ENCODE measurements around the gene PTRHD1.

PTRHD1 gene

DNA sequence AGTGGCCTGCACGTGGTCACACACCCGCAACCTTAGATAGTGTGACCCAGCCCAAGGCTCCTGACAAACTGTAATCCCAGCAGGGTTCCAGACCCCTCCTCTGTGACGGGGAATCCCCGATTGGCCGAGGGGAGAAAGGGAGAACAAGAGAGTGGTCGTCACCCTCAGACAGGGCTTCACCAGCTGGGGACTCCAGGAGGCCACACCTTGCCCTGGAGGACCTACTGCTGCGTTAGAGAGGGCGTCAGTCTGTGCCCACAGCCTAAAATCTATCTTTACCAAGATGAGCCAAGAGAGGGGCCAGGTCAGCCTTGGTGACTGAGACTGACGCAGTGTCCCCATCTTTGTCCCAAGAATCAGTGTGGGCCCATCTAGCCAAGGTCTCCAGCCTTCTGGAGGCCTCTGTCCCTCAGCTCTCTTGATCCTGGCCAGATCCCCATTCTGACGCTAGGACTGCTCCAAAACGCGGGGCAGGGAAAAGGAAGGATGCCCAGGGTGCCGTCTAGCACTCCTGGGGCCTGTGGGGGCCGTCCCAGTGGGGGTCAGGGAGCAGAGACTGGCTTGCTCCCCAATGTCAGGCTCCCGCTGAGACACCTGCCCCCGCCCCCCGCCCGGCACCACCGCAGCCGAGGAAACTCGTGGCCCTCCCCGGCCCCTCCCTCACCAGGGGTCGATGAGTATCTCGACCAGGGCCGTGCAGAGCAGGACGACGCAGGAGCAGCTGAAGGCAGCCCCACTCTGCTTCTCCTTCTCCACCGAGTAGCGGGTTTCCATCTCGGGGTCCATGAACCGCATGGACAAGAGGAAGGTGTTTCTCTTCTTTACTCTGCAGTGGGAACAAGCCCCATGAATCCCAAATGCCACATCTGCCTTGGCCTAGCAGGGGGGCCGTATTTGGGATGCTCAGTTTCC lies 40.9 kb upstream of the PTRHD1 start:
- Histone ChIP-seq H2BK120ac (ENCODE audit: low read depth, low read length) (no peak overlapping the region), H3K4me3 (ENCODE audit: low read length in 2 of 2) (no peak overlapping the region), H2AFZ (ENCODE audit: low read length) (no peak overlapping the region), H3K4ac (ENCODE audit: low read length) (no peak overlapping the region), H3K9me3 (replicated peaks in 1 of 2; ENCODE audit: control insufficient read depth in 2 of 2, insufficient read depth in 1 of 2, low read depth in 1 of 2, low read length in 2 of 2) (peaks cover 4 to 14% of the 10 kb centered on the region in 2 donors), H3K14ac (ENCODE audit: low read length) (no peak overlapping the region), H3K18ac (ENCODE audit: low read length) (peak overlapping the region; percentile 64), H3K27ac (replicated peaks; ENCODE audit: low read length) (no peak overlapping the region), H3K79me1 (ENCODE audit: low read depth, low read length) (peaks cover 2% of the 10 kb centered on the region), H3K4me1 (ENCODE audit: control insufficient read depth in 2 of 2, insufficient read depth in 1 of 2, low read depth in 1 of 2, low read length in 2 of 2) (peaks cover 15 to 21% of the 10 kb centered on the region in 2 donors), H4K91ac (ENCODE audit: low read depth, low read length, poor library complexity) (no peak overlapping the region), H2BK12ac (ENCODE audit: low read length) (no peak overlapping the region), H3K36me3 (replicated peaks in 1 of 2; ENCODE audit: control insufficient read depth in 2 of 2, insufficient read depth in 2 of 2, low read length in 2 of 2) (peaks cover 31 to 70% of the 10 kb centered on the region in 2 donors), H3K23ac (ENCODE audit: low read depth, low read length, poor library complexity) (no peak overlapping the region), H2BK5ac (ENCODE audit: low read length) (no peak overlapping the region), H2AK5ac (ENCODE audit: low read depth, low read length) (peak overlapping the region; percentile 20), H4K8ac (ENCODE audit: low read depth, low read length) (no peak overlapping the region), H3K9ac (ENCODE audit: low read depth, low read length, poor library complexity) (no peak overlapping the region), H3K4me2 (ENCODE audit: insufficient read depth, low read length, poor library complexity, severe bottlenecking) (no peak overlapping the region), H3K27me3 (ENCODE audit: control insufficient read depth in 3 of 3, insufficient read depth in 3 of 3, low read depth in 1 of 3, low read length in 3 of 3) (no peaks in the 10 kb centered on the region), H2BK15ac (ENCODE audit: low read length) (peak overlapping the region; percentile 67)
- DNase-seq (ENCODE audit: low spot score), result no peak
- WGBS, 2 donors (ENCODE audit: extremely low coverage in 2 of 2, insufficient read length in 2 of 2, insufficient replicate concordance in 1 of 2), result no CpG with 5 or more reads among the region's 32 CpGs

DNA sequence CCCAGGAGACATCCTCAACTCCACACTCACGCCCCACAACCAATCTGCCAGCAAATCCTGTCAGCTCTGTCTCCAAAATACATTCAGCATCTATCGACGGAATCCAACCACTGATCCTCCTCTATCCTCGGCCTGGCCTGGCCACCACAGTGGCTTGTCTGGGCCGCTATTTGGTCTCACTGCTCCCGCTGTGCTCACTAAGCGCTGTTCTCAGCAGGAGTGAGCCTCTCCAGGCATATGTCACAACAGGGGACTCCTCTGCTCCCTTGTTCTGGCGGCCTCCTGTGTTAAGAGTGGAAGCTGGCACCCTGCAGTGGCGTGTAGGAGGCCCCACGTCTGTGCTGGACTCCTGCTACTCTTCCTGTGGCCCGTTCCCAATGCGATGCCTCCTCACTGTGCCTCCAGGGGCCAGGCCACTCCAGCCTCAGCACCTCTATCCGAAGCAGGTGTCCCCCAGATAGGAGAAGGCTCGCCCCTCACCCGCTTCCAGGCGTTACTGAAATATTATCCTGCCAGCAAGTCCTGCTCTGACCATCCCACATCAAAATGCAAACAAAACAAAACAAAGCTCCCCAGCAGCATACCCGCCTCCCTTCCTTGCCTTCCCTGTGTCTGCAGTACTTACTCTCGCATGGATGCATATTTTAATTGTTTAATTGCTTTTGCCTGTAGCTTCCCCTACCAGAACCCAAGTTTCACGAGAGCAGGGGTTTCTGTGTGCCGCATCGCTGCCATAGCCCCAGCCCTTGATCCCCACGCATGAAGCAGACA lies 39.9 kb upstream of the PTRHD1 start:
- Histone ChIP-seq H3K4me1 (ENCODE audit: control insufficient read depth in 2 of 2, insufficient read depth in 1 of 2, low read depth in 1 of 2, low read length in 2 of 2) (peaks cover 15 to 21% of the 10 kb centered on the region in 2 donors), H4K91ac (ENCODE audit: low read depth, low read length, poor library complexity) (no peak overlapping the region), H3K27me3 (ENCODE audit: control insufficient read depth in 3 of 3, insufficient read depth in 3 of 3, low read depth in 1 of 3, low read length in 3 of 3) (no peaks in the 10 kb centered on the region), H2AFZ (ENCODE audit: low read length) (no peak overlapping the region), H3K79me1 (ENCODE audit: low read depth, low read length) (no peaks in the 10 kb centered on the region), H3K18ac (ENCODE audit: low read length) (peak overlapping the region; percentile 93), H3K27ac (replicated peaks; ENCODE audit: low read length) (peak overlapping the region; percentile 28), H3K4ac (ENCODE audit: low read length) (no peak overlapping the region), H3K4me2 (ENCODE audit: insufficient read depth, low read length, poor library complexity, severe bottlenecking) (no peak overlapping the region), H3K14ac (ENCODE audit: low read length) (no peak overlapping the region), H3K4me3 (ENCODE audit: low read length in 2 of 2) (no peak overlapping the region), H2BK5ac (ENCODE audit: low read length) (peak overlapping the region; percentile 0), H2BK15ac (ENCODE audit: low read length) (no peak overlapping the region), H2BK12ac (ENCODE audit: low read length) (no peak overlapping the region), H2BK120ac (ENCODE audit: low read depth, low read length) (peak overlapping the region; percentile 57), H3K9ac (ENCODE audit: low read depth, low read length, poor library complexity) (peak overlapping the region; percentile 18), H3K36me3 (replicated peaks in 1 of 2; ENCODE audit: control insufficient read depth in 2 of 2, insufficient read depth in 2 of 2, low read length in 2 of 2) (peaks cover 31 to 64% of the 10 kb centered on the region in 2 donors), H4K8ac (ENCODE audit: low read depth, low read length) (no peak overlapping the region), H3K23ac (ENCODE audit: low read depth, low read length, poor library complexity) (peak overlapping the region; percentile 45), H3K9me3 (replicated peaks in 1 of 2; ENCODE audit: control insufficient read depth in 2 of 2, insufficient read depth in 1 of 2, low read depth in 1 of 2, low read length in 2 of 2) (peaks cover 4 to 14% of the 10 kb centered on the region in 2 donors), H2AK5ac (ENCODE audit: low read depth, low read length) (peak overlapping the region; percentile 24)
- no peak for DNase-seq (ENCODE audit: low spot score)
- no CpG with 5 or more reads among the region's 22 CpGs for WGBS, 2 donors (ENCODE audit: extremely low coverage in 2 of 2, insufficient read length in 2 of 2, insufficient replicate concordance in 1 of 2)

DNA sequence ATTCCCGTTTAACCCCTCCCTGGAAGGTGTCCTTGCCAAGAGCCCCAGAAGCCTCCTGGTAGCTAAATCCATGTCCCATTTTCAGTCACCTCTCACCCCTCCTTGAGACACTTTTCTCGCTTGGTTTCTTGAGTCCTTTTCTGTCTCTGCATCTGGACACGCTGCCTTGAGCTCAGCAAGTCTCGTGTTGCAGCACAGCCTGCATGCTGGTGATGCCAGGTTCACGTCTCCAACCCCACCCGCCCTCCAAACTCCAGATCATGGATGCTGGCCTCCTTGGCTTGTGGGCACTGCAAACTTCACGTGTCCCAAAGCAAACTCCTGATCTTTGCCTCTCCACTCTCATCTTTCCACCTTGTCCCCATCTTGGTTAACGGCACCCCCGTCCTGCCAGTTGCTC lies 39.3 kb upstream of the PTRHD1 start:
- Histone ChIP-seq H4K91ac (ENCODE audit: low read depth, low read length, poor library complexity) (no peak overlapping the region), H3K4me3 (ENCODE audit: low read length in 2 of 2) (no peak overlapping the region), H3K27ac (replicated peaks; ENCODE audit: low read length) (peak overlapping the region; percentile 20), H3K9ac (ENCODE audit: low read depth, low read length, poor library complexity) (peak overlapping the region; percentile 18), H3K4me1 (ENCODE audit: control insufficient read depth in 2 of 2, insufficient read depth in 1 of 2, low read depth in 1 of 2, low read length in 2 of 2) (peaks cover 15 to 23% of the 10 kb centered on the region in 2 donors), H3K18ac (ENCODE audit: low read length) (peak overlapping the region; percentile 93), H3K4ac (ENCODE audit: low read length) (no peak overlapping the region), H3K27me3 (ENCODE audit: control insufficient read depth in 3 of 3, insufficient read depth in 3 of 3, low read depth in 1 of 3, low read length in 3 of 3) (no peaks in the 10 kb centered on the region), H3K79me1 (ENCODE audit: low read depth, low read length) (no peaks in the 10 kb centered on the region), H2BK12ac (ENCODE audit: low read length) (peak overlapping the region; percentile 85), H3K14ac (ENCODE audit: low read length) (no peak overlapping the region), H2AFZ (ENCODE audit: low read length) (no peak overlapping the region), H2AK5ac (ENCODE audit: low read depth, low read length) (peak overlapping the region; percentile 24), H2BK120ac (ENCODE audit: low read depth, low read length) (no peak overlapping the region), H3K9me3 (replicated peaks in 1 of 2; ENCODE audit: control insufficient read depth in 2 of 2, insufficient read depth in 1 of 2, low read depth in 1 of 2, low read length in 2 of 2) (peaks cover 4 to 16% of the 10 kb centered on the region in 2 donors), H4K8ac (ENCODE audit: low read depth, low read length) (no peak overlapping the region), H3K36me3 (replicated peaks in 1 of 2; ENCODE audit: control insufficient read depth in 2 of 2, insufficient read depth in 2 of 2, low read length in 2 of 2) (peaks cover 32 to 60% of the 10 kb centered on the region in 2 donors), H2BK5ac (ENCODE audit: low read length) (no peak overlapping the region), H2BK15ac (ENCODE audit: low read length) (no peak overlapping the region), H3K4me2 (ENCODE audit: insufficient read depth, low read length, poor library complexity, severe bottlenecking) (no peak overlapping the region), H3K23ac (ENCODE audit: low read depth, low read length, poor library complexity) (peak overlapping the region; percentile 67)
- WGBS, 2 donors (ENCODE audit: extremely low coverage in 2 of 2, insufficient read length in 2 of 2, insufficient replicate concordance in 1 of 2), result no CpG with 5 or more reads among the region's 9 CpGs
- DNase-seq (ENCODE audit: low spot score), result no peak

DNA sequence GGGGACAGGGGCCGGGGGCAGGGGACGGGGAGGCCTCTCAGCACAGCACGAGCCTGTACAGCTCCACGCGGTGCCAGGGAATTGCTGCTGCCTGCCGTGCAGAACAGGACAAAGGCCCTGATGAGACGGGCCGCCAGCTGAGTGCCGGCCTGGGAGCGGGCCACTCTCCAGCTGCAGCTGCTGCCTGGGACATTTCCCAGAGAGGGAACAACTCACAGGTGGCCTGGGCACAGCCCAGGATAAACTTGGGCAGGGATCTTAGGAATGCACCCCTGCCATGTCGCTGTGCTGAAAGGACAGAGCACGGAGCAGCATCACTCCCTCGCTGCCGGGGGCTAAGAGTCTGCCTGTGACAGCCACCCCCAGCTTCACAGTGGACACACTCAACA lies 38.9 kb upstream of the PTRHD1 start:
- no peak overlapping the region for H3K9ac ChIP-seq (ENCODE audit: low read depth, low read length, poor library complexity)
- no peak overlapping the region for H3K27ac ChIP-seq (replicated peaks; ENCODE audit: low read length)
- peaks cover 15 to 25% of the 10 kb centered on the region in 2 donors for H3K4me1 ChIP-seq (ENCODE audit: control insufficient read depth in 2 of 2, insufficient read depth in 1 of 2, low read depth in 1 of 2, low read length in 2 of 2)
- peak overlapping the region; percentile 93 for H3K18ac ChIP-seq (ENCODE audit: low read length)
- no peaks in the 10 kb centered on the region for H3K79me1 ChIP-seq (ENCODE audit: low read depth, low read length)
- H3K9me3 ChIP-seq (replicated peaks in 1 of 2; ENCODE audit: control insufficient read depth in 2 of 2, insufficient read depth in 1 of 2, low read depth in 1 of 2, low read length in 2 of 2), result peaks cover 4 to 16% of the 10 kb centered on the region in 2 donors
- H2BK120ac ChIP-seq (ENCODE audit: low read depth, low read length), result no peak overlapping the region
- no peak overlapping the region for H2BK5ac ChIP-seq (ENCODE audit: low read length)
- no peak overlapping the region for H4K91ac ChIP-seq (ENCODE audit: low read depth, low read length, poor library complexity)
- H2AFZ ChIP-seq (ENCODE audit: low read length), result no peak overlapping the region
- no peak overlapping the region for H4K8ac ChIP-seq (ENCODE audit: low read depth, low read length)
- H2BK15ac ChIP-seq (ENCODE audit: low read length), result no peak overlapping the region
- H3K36me3 ChIP-seq (replicated peaks in 1 of 2; ENCODE audit: control insufficient read depth in 2 of 2, insufficient read depth in 2 of 2, low read length in 2 of 2), result peaks cover 30 to 60% of the 10 kb centered on the region in 2 donors
- H2AK5ac ChIP-seq (ENCODE audit: low read depth, low read length), result peak overlapping the region; percentile 24
- H3K27me3 ChIP-seq (ENCODE audit: control insufficient read depth in 3 of 3, insufficient read depth in 3 of 3, low read depth in 1 of 3, low read length in 3 of 3), result no peaks in the 10 kb centered on the region
- H2BK12ac ChIP-seq (ENCODE audit: low read length), result no peak overlapping the region
- no peak overlapping the region for H3K14ac ChIP-seq (ENCODE audit: low read length)
- WGBS, 2 donors (ENCODE audit: extremely low coverage in 2 of 2, insufficient read length in 2 of 2, insufficient replicate concordance in 1 of 2), result no CpG with 5 or more reads among the region's 14 CpGs
- no peak for DNase-seq (ENCODE audit: low spot score)
- no peak overlapping the region for H3K4me2 ChIP-seq (ENCODE audit: insufficient read depth, low read length, poor library complexity, severe bottlenecking)
- no peak overlapping the region for H3K4ac ChIP-seq (ENCODE audit: low read length)
- no peak overlapping the region for H3K4me3 ChIP-seq (ENCODE audit: low read length in 2 of 2)
- peak overlapping the region; percentile 67 for H3K23ac ChIP-seq (ENCODE audit: low read depth, low read length, poor library complexity)

All from neuronal stem cell (in vitro differentiated cells).